ACHN (cell line): ENCODE results near the gene MFSD12.
A peak's percentile ranks its signal among the peaks of the same experiment; 100 is the strongest.
"Not testable (repeated sequence)": the region's sequence is repeated elsewhere in the genome, so short reads cannot be mapped to it uniquely, and the experiment has no call there.

Experiments
- DNase-seq: peaks from one replicate; pipeline ENCODE4 v3.0.0-alpha.2; 2015
- in situ Hi-C: cut with HindIII; loops from 2 replicates; pipeline ENCODE4 v1.10.0; 2017; ENCODE audit warnings: low sequenced_read_pairs, low pct_ligation_motif_present, low pct_unique_long_range_greater_than_20kb

MFSD12 gene

DNA sequence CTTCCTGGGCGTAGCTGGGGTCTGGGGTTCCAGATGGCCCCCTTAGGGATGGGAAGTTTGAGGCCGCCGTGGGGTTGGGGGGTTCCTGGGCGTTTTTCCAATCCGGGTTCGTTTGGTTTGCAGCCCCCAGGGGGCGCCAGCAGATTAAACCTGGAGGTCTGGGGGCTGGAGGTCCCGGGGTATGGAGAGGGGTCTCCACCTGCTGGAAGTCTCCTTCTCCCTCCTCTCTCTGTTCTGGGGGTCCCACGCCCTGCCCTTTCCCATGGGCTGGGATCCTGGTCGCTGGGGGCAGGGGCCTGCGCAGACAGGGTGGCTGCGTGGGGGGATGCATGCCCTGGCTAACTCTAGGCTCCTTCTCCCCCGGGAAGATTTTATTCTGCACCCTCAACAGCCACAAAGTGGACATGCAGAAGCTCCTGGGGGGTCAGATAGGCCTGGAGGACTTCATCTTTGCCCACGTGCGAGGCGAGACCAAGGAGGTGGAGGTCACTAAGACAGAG lies 28.8 kb upstream of the MFSD12 start:
- DNase-seq, result no peak
- in situ Hi-C loops, result no loop called here

DNA sequence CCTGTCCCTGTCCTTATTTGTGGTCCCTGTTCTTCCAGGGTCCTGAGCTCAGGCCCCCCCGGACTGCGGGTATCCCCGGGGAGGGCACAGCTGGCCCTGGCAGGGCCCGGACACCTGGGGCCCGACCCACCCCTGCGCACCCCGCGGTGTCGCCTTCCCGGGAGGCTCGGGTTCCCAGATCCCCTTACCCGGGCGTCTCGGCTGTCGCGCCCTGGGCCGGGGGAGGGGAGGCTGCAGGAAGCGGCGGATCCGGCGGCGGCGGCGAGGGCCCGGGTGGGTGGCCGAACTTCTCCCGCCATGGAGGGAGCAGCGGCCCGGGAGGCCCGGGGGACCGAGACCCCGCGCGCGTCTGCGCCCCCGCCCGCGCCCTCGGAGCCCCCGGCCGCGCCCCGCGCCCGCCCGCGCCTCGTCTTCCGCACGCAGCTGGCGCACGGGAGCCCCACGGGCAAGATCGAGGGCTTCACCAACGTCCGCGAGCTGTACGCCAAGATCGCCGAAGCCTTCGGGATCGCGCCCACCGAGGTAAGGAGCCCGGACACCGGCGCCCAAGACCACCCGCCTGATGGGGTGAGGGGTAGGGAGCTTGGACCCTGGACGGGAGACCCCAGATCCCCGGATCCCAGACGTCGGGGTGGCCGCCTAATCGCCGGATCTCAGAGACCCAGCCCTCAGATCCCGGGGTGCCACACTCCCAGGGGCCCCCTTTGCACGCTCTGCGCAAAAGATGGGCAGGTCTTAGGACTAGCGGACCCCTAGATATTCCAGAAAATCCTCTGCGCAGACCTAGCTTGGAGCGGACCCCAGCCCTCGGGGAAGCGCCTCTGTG lies 28.1 kb upstream of the MFSD12 start, which contains the start of gene GIPC3:
Gene GIPC3 (plus strand): TSS at position 178 of the 826 bp plus-strand sequence. CDS start 120 bp downstream, at position 298.
- in situ Hi-C loops, result no loop called here
- no peak for DNase-seq

DNA sequence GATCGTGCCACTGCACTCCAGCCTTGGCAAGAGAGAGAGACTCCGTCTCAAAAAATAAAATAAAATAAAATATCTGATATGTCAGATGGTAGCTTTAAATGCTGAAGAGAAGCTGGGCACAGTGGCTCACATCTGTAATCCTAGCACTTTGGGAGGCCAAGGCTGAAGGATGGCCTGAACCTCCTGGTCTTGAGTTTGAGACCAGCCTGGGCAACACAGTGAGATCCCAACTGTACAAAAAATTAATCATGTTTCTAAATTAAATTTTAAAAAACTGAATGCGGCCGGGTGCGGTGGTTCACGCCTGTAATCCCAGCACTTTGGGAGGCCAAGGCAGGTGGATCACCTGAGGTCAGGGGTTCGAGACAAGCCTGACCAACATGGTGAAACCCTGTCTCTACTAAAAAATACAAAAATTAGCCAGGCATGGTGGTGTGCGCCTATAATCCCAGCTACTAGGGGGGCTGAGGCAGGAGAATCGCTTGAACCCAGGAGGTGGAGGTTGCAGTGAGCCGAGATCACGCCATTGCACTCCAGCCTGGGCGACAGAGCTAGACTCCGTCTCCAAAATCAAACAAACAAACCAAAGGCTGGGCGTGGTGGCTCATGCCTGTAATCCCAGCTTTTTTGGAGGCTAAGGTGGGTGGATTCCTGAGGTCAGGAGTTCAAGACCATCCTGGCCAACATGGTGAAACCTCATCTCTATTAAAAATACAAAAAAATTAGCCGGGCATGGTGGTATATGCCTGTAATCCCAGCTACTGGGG lies 26.8 kb upstream of the MFSD12 start:
- in situ Hi-C loops, DNase-seq: not testable (repeated sequence)

DNA sequence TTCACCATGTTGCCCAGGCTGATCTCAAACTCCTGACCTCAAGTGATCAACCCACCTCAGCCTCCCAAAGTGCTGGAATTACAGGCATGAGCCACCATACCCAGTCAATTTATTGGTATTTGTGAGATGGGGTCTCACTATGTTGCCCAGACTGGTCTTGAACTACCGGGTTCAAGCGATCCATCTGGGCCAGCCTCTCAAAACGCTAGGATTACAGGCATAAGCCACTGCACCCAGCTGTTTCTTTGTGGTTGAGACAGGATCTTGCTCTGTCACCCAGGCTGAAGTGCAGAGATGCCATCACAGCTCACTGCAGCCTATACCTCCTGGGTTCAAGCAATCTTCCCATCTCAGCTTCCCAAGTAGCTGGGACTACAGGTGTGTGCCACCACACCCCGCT lies 24.4 kb upstream of the MFSD12 start:
- DNase-seq, in situ Hi-C loops: not testable (repeated sequence)

DNA sequence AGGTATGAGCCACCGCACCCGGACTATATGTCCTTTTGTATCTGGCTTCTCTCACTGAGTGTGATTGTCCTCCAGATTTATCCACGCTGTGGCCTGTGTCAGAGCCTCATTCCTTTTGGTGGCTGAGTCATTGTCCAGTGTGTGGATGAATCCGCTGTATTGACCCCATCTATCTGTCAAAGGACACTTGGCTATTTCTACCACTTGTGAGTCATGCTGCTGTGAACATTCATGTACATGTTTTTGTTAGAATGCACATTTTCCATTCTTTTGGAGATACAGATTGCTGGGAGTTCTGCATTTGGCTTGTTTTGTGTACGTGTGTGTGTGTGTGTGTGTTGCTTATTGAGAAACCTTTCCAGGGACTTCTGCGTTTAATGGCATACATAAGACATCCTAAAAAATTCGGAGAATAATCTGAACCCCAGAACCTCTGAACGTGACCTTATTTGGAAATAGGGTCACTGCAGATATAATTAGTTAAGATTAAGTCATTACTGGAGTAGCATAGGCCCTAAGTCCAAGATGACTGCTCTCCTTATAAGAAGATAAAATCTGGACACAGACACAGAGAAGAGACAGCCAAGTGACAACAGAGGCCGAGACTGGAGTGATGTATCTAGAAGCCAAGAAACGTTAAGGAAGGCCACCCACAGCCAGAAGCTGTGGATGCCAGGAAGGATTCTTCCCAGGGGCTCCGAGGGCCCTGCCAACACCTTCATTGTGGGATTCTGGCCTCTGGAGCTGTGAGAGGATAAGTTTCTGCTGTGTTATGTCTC lies 23.0 kb upstream of the MFSD12 start:
- in situ Hi-C loops, result no loop called here
- DNase-seq, result peak; percentile 39

DNA sequence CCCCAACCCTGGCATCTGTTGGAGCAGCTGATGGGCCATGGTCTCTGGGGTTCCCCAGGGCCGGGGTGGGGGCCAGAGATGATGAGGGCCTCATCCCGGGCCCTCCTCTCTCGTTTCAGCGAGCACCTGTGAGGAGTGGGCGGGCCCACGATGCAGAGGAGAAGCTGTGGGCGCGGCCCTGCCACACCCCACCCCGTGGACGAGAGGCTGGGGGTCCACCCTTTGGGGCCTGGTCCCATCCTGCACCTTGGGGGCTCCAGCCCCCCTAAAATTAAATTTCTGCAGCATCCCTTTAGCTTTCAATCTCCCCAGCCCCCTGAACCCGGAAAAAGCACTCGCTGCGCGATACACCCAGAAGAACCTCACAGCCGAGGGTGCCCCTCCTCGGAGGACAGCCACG lies 21.0 kb upstream of the MFSD12 start:
- no peak for DNase-seq
- in situ Hi-C loops, result no loop called here

DNA sequence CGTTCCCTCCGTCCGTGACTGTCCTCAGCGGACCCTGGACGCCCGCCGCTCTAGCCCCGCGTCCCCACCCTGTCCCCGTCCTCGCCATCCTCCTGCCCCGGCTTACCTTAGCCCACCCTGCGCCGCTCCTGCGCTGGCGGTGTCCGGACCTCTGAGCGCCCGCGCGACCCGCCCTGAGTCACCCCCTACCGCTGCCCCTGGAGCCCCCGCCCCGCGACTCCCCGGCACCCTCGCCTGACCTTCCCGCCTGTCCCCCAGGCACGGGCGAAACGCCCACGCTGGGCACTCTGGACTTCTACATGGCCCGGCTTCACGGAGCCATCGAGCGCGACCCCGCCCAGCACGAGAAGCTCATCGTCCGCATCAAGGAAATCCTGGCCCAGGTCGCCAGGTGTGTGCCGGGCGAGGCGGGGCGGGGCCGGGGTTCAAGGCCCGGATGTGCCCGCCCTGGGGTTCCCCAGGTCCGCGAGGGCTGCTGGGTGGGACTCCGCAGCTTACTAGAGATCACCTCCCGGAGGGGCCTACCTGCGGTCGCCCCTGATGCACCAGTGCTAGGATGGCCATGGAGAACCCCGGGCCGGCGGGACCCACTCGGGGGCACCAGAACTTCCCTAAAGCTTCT lies 20.4 kb upstream of the MFSD12 start:
- no peak for DNase-seq
- in situ Hi-C loops, result no loop called here

DNA sequence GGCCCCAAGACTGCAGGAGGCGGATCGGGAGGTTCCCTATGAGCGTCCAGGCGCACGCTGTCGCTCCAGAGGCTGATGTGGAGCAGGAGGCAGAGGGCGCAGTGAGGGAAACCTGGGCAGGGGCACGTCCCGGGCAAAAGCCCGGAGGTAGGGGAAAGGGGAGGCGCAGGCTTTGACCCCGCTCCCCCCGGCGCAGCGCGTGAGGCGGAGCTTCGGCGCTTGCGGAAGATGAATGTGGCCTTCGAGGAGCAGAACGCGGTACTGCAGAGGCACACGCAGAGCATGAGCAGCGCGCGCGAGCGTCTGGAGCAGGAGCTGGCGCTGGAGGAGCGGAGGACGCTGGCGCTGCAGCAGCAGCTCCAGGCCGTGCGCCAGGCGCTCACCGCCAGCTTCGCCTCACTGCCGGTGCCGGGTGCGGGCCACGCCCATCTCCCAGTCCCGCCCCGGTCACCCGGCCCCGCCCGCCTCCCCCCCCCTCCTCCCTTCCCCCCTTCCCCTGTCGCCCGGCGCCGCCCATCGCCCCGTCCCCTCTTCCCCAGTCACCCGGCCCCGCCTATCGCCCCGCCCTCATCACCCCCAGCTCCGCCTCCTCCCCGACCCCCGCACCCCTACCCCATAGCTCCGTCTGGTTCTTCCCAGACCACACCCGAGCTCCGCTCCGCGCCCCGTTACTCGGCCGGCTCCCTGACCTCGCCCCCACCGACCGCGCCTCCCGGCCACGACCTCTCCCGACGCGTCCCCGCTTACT lies 19.5 kb upstream of the MFSD12 start:
- in situ Hi-C loops, result no loop called here

DNA sequence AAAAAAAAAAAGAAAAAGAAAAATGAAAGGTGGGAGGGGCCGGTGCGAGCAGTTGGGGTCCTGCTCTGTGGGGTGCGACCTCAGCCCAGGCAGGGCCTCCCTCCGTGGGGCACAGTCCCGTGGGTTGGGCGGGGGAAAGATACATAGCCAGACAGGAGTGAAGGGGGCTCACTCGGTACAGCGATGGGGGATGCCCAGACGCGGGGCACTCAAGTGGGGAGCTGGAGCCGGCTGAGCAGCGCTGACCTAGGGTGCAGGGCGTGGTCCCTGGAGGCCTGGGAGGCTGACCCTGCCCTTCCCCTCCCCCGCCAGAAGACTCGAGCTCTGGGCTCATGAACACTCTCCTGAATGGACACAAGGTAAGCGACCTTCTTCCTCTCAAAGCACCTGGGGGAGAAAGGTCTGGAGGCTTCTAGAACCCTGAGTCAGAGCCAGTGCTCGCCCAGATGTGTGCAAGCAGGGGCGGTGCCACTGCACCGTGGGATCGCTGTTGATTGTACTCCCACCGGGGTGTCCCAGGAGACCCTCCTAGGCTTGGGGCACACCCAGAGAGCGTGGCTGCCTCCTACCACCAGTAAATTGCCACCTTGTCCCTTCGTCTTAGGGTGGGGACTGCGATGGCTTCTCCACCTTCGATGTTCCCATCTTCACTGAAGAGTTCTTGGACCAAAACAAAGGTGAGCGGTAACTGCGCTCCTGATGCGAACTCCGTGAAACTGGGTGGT lies 18.7 kb upstream of the MFSD12 start:
- no peak for DNase-seq
- in situ Hi-C loops, result no loop called here

More for the DNA sequence above, 19.5 kb upstream of the MFSD12 start:
- no peak for DNase-seq

DNA sequence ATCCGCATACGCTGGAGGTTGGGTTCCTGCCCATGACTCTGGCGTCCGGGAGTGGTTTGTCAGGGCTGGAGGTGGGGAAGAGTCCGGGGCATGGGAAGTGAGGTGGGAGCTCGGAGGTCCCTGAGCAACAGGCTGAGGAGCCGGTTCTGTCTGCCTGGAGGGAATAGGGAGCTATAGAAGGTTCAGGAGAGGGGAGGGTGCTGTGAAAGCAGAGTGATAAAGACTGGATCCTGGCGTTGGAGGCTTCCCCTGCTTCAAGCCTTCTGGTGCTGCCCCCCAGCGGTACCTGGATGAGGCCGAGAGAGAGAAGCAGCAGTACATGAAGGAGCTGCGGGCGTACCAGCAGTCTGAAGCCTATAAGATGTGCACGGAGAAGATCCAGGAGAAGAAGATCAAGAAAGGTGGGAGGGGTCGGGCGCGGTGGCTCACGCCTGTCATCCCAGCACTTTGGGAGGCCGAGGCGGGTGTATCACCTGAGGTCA lies 17.9 kb upstream of the MFSD12 start:
- DNase-seq, result peak; percentile 33
- in situ Hi-C loops, result no loop called here

DNA sequence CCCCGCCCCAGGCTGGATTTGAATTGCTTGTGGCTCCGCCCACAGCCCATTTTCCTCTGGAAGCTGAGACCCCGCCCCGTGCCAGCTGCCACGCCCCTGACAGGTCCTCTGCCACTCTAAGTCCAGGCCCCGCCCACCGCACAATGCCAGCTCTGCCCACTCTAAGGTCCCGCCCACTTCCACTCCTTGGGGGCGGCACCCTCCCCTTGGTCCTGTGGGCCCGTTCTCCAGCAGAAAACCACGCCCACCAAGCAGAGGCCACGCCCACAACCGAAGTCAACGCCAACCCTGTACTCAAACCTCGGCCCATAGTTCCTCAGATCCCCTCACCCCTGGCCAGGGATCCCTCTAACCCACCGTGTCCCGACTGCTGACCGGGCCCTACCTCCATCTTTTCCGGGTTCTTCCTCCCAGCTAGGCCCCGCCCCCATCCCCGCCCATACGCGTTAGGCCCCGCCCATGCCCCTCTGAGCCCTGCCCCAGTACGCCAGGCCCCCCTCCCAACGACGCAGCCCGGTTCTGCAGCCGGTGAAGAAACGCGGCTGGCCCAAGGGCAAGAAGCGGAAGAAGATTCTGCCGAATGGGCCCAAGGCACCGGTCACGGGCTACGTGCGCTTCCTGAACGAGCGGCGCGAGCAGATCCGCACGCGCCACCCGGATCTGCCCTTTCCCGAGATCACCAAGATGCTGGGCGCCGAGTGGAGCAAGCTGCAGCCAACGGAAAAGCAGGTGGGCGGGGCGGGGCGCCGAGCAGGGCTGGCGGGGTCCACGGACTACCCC lies 16.7 kb upstream of the MFSD12 start:
- peak; percentile 90 for DNase-seq
- in situ Hi-C loops, result no loop called here

DNA sequence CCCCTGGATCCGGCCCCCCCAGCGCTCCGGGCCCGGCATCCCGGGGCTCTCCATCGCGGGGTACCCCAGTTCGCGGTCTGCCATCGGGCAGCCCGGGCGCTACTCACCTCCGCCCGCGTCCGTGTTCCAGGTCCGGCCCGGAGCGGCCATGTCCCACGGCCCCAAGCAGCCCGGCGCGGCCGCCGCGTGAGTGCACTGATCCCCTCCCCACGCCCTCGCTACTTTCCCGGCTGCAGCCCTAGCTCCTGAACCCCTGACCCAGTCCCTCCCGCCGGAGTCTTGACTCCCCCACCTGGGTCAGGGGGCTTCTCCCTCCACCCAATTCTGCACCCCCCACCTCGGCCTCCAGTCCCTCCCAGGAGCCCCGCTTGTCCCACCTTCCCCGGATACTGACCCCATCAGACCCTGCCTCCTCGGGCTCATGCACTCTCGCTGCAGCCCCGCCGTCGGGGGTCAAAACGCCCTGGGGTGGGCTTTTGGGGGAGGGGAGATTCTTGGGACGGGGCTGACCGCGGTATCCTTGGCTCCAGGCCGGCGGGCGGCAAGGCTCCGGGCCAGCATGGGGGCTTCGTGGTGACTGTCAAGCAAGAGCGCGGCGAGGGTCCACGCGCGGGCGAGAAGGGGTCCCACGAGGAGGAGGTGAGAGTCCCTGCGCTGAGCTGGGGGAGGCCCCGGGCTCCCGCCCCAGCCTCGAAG lies 15.9 kb upstream of the MFSD12 start:
- in situ Hi-C loops, result no loop called here
- DNase-seq, result no peak

DNA sequence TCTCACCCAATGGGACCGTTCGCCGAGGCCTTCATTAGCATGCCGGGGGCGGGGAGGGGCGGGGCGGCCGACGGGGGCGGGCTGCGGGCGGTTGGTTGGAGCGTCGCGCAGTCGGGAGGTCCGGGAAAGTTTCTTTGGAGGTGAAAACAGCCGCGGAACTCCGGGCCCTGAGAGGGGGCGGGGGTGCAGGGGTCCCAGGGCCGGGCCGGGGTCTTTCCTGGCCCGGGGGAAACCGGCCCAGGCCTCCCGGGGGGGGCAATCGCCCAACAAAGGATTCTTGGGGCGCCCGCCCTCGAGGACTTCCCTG lies 15.4 kb upstream of the MFSD12 start, which contains the start of gene HMG20B:
Gene HMG20B (plus strand): TSS at position 90 of the 307 bp plus-strand sequence. CDS start 366 bp downstream, outside the sequence.
- no peak for DNase-seq
- in situ Hi-C loops, result no loop called here

DNA sequence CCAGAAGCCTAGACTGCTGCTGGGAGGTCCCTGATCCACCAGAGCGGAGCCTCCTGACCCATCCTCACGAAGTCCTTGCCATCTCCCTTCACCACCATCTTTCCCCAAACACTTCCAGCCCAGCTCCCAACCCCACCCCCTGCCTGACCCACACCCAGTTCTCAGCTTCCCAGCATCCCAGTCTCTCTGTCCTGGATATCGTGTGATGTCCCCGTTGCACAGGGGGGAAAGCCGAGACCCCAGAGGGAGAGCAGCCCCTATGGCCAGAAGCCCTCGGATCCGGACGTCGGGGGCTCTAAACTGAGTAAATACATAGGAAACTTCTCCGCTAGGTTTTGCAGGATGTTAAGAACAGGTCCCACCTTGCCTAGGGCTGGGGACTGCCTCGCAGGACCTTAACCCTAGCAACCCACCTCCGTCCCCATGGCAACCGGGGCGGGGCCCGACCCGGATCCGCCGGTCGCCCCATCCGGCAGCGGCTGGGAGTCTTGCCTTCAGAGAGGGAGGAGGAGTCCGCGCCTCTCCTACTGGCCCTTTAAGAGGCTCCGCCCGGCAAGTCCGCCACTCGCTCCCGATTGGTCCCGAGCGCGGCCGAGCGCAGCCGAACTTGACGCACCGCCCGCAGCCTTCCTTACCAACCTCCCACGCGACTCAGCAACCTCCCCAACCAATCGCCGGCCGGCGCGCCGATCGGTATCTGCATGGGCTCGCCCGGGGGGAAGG lies 14.9 kb upstream of the MFSD12 start:
- in situ Hi-C loops, result no loop called here
- DNase-seq, result peak; percentile 98

DNA sequence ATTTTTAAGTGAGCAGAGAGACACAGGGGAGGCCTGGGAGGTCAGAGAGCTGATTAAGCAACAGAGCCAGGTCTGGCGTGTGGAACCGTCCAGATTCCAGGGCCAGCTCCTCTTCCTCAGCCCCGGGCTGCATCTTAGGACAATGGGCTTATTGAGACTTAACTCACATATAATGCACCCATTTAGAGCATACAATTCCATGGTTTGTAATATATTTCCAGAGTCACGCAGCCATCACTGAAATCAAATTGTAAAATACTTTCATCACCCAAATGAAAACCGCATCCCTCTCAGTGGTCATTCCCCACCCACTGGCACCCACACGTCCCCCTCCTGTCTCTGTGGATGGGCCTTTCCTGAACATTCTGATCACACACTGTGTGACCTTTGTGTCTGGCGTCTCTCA lies 13.2 kb upstream of the MFSD12 start:
- no peak for DNase-seq
- in situ Hi-C loops, result no loop called here
